Inflammatory macrophage treated with lipopolysaccharide for 4 hours (primary cell): ENCODE measurements around the gene UBQLN3.
A peak's percentile ranks its signal among the peaks of the same experiment; 100 is the strongest.

Experiments
- DNase-seq: peaks from one replicate; pipeline ENCODE4 v3.0.0-alpha.2; 2020

The UBQLN3 gene

GRCh38 chr11:5504403-5504921, 5.3 kb downstream of the UBQLN3 start:
- DNase-seq = no peak

GRCh38 chr11:5500393-5500801, 9.4 kb downstream of the UBQLN3 start:
- peak; percentile 16 for DNase-seq

GRCh38 chr11:5499671-5500070, 10.1 kb downstream of the UBQLN3 start:
- DNase-seq = no peak

- DNase-seq = peak; percentile 6
These were observed 20.0 kb downstream of the UBQLN3 start for GRCh38 chr11:5489576-5490357.

GRCh38 chr11:5488798-5489399, 20.9 kb downstream of the UBQLN3 start:
- DNase-seq = no peak

GRCh38 chr11:5488385-5488784, 21.4 kb downstream of the UBQLN3 start, which contains the start of gene OR52D1:
Gene OR52D1 (plus strand): TSS chr11:5488685. CDS start chr11:5488707, 22 bp downstream.
- DNase-seq = no peak

- DNase-seq = no peak
These were observed 23.3 kb downstream of the UBQLN3 start for GRCh38 chr11:5486421-5486820.

- DNase-seq = no peak
These were observed 23.8 kb downstream of the UBQLN3 start for GRCh38 chr11:5486003-5486402.

GRCh38 chr11:5476186-5476819, 33.5 kb downstream of the UBQLN3 start:
- peak; percentile 51 for DNase-seq

- DNase-seq = no peak
These were observed 35.8 kb downstream of the UBQLN3 start for GRCh38 chr11:5473921-5474320.

- no peak for DNase-seq
These were observed 42.2 kb downstream of the UBQLN3 start for GRCh38 chr11:5467527-5467926.

GRCh38 chr11:5460983-5461621, 48.7 kb downstream of the UBQLN3 start:
- no peak for DNase-seq
